HUES64 (cell line): ENCODE results near the gene TMEM120B.
"Not testable (repeated sequence)": the region's sequence is repeated elsewhere in the genome, so short reads cannot be mapped to it uniquely, and the experiment has no call there.

Experiments
- H3K27ac ChIP-seq: 2 replicates; pipeline ENCODE4 v1.7.0; 2013; ENCODE audit warnings: low read depth, low read length, inconsistent platforms
- H3K27me3 ChIP-seq: 2 replicates; pipeline ENCODE4 v1.6.1; 2013; ENCODE audit warnings: mild to moderate bottlenecking, low read length; ENCODE audit not compliant: insufficient read depth
- H3K36me3 ChIP-seq: 2 replicates; pipeline ENCODE4 v1.6.1; 2013; ENCODE audit warnings: mild to moderate bottlenecking, low read length; ENCODE audit not compliant: insufficient read depth
- H3K4me1 ChIP-seq: 2 replicates; pipeline ENCODE4 v1.6.1; 2013; ENCODE audit warnings: mild to moderate bottlenecking, low read length, moderate library complexity; ENCODE audit not compliant: insufficient read depth
- H3K4me3 ChIP-seq: 2 replicates; pipeline ENCODE4 v1.5.1; 2013; ENCODE audit warnings: mild to moderate bottlenecking, low read length, moderate library complexity
- H3K9ac ChIP-seq: 2 replicates; pipeline ENCODE4 v1.6.1; 2013; ENCODE audit warnings: mild to moderate bottlenecking, low read depth, low read length
- H3K9me3 ChIP-seq: 2 replicates; pipeline ENCODE4 v1.6.1; 2013; ENCODE audit warnings: low read depth, low read length; ENCODE audit not compliant: insufficient read depth
- WGBS: fragments of 150-250, 120-280 bp; methylation state at CpG from one replicate; pipeline ENCODE4 v1.1.7; 2013; ENCODE audit warnings: missing lambda C conversion rate; 5-methylcytosine and 5-hydroxymethylcytosine counted together

TMEM120B gene

DNA sequence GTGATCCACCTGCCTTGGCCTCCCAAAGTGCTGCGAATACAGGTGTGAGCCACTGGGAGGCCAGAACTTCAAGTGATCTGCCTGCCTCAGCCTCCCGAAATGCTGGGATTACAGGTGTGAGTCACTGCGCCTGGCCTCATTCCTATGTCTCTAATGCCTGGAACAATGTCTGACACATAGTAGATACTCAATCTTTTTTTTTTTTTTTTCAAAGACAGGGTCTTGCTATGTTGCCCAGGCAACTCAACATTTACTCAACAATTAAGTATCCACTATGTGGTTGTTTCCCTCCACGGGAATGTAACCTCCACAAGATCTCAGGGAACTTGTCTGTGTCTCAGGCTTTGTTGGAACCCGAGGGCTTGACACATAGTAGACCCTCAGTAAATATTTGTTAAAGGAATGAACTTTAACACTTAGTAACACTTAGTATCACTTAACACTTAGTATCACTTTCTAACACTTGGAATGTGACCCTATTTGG, 3.0 kb upstream of the TMEM120B start:
- Histone ChIP-seq H3K4me1 (peaks cover 9% of the 10 kb centered on the region), H3K9ac (no peak overlapping the region), H3K27ac (peak overlapping the region; percentile 43; the same call in 1 of the 2 replicates), H3K27me3 (no peaks in the 10 kb centered on the region), H3K36me3 (no peaks in the 10 kb centered on the region), H3K9me3 (no peaks in the 10 kb centered on the region; the same call in 1 of the 2 replicates), H3K4me3 (no peak overlapping the region)
- WGBS, result 82% methylated on average over 5 of the region's 5 CpGs

DNA sequence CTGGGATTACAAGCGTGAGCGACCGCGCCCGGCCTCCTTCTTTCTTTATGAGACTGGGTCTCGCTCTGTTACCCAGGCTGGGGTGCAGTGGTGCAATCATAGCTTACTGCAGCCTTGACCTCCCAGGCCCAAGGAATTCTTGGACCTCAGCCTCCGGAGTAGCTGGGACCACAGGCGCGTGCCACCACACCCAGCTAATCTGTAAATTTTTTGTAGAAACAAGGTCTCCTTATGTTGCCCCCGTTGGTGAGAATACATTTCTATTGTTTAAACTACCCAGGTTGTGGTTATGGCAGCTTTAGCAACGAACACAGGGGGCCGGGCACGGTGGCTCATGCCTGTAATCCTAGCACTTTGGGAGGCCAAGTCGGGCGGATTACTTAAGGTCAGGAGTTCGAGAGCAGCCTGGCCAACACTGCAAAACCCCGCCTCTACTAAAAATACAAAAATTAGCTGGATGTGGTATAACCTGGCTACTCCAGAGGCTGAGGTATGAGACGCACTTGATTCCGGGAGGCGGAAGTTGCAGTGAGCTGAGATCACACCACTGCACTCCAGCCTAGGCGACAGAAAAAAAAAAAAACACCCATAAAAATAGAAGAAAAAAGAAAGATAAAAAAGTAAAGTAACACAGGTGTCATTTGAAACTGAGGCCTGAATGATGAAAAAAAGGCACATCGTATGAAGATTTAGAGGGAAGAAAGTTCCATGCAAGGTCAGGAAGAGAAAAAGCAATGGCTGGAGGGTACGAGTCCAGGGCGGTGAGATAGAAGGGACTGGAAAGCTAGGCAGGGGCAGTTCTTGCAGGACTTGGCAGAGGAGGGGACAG, 977 bp upstream of the TMEM120B start:
- no peak overlapping the region for H3K27ac ChIP-seq
- 88% methylated on average over 23 of the region's 24 CpGs for WGBS

DNA sequence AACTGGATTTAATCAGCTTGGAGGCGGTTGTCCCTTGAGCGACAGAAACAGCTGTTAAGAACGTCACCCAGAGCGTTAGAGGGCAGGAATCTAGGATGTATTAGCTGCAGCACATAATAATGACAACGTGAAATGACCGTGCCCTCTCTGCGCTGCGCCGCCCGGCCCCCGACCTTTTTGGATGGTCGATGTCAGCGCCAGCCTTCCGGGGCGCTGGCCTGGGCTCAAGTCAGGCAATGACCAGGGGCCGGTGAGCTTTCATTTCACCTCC, 427 bp upstream of the TMEM120B start:
- H3K27ac ChIP-seq, result peak overlapping the region; percentile 23; the same call in 1 of the 2 replicates
- 3% methylated on average over 16 of the region's 16 CpGs for WGBS
- H3K9ac ChIP-seq, result peak overlapping the region; percentile 66

More for the DNA sequence above, 977 bp upstream of the TMEM120B start:
- Histone ChIP-seq H3K4me1 (peaks cover 9% of the 10 kb centered on the region), H3K4me3 (peak overlapping the region; percentile 99), H3K9me3 (no peaks in the 10 kb centered on the region), H3K36me3 (no peaks in the 10 kb centered on the region), H3K9ac (peak overlapping the region; percentile 66), H3K27me3 (no peaks in the 10 kb centered on the region)

DNA sequence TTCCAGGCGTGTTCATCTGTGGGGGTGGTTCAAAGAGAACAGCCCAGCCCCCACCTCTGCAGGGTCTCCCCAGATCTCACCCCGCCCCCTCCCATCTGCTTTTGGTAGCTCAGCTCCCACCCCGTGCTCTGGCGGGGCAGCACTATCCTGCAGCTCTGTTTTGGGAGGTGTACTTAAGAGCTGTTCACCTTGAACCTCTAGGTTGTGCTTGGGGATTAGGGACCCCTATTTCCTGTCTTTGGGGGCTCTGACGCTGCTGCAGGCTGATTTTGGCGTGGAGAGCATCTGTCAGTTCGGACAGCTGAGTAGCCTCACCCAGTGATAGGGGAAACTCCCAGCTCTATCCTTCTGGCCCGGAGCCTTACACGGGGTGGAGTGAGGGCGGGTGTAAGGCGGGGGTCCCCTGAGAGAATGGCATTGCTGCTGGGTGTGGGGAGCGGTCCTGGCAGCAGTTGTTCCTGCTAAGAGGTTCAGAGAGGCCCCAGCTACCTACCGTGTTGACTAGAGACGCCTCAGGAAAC, 765 bp downstream of the TMEM120B start:
- WGBS, result 19% methylated on average over 14 of the region's 14 CpGs
- Histone ChIP-seq H3K27ac (no peak overlapping the region), H3K4me3 (peak overlapping the region; percentile 99), H3K36me3 (no peaks in the 10 kb centered on the region), H3K9me3 (no peaks in the 10 kb centered on the region), H3K9ac (peak overlapping the region; percentile 68), H3K27me3 (no peaks in the 10 kb centered on the region), H3K4me1 (peaks cover 18% of the 10 kb centered on the region)

More for the DNA sequence above, 427 bp upstream of the TMEM120B start:
- peak overlapping the region; percentile 99 for H3K4me3 ChIP-seq
- no peaks in the 10 kb centered on the region for H3K36me3 ChIP-seq
- no peaks in the 10 kb centered on the region for H3K27me3 ChIP-seq
- peaks cover 15% of the 10 kb centered on the region for H3K4me1 ChIP-seq
- no peaks in the 10 kb centered on the region for H3K9me3 ChIP-seq

DNA sequence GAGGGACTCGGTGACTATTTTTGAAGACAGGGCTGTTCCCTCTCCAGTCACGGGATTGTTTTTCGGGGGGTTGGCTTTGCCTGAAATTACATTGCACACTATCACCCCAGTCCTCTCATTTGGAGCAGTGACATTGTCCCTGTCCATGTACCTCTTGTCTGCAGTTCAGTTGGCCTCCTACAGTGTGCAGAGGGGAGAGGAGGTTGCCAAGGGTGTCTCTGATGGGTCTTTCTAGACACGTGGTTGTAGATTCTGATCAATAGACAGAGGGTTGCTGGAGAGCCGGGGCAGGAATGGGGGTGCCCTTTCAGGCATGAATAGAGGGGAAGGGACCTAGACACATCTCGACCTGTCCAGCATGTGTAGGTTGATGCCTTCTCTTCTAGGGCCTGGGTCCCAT, 1.2 kb downstream of the TMEM120B start:
- peaks cover 18% of the 10 kb centered on the region for H3K4me1 ChIP-seq
- no peak overlapping the region for H3K9ac ChIP-seq
- H3K36me3 ChIP-seq, result no peaks in the 10 kb centered on the region
- WGBS, result 76% methylated on average over 6 of the region's 6 CpGs
- H3K9me3 ChIP-seq, result no peaks in the 10 kb centered on the region
- H3K4me3 ChIP-seq, result peak overlapping the region; percentile 99
- no peak overlapping the region for H3K27ac ChIP-seq
- no peaks in the 10 kb centered on the region for H3K27me3 ChIP-seq

DNA sequence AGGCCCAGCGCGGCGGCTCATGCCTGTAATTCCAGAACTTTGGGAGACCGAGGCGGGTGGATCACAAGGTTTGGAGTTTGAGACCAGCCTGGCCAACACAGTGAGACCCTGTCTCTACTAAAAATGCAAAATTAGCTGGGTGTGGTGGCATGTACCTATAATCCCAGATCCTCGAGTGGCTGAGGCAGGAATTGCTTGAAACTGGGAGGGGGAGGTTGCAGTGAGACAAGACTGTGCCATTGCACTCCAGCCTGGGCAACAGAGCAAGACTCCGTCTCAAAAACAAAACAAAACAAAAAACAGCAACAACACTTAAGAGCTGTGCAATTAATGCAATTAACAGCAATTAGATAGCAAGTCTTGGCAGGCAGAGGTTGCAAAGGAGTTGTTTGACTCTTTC, 2.5 kb downstream of the TMEM120B start:
- not testable (repeated sequence) for H3K27ac ChIP-seq, H3K9me3 ChIP-seq, H3K27me3 ChIP-seq, H3K4me3 ChIP-seq, H3K9ac ChIP-seq, H3K36me3 ChIP-seq
- WGBS, result 94% methylated on average over 7 of the region's 7 CpGs
- H3K4me1 ChIP-seq, result peaks cover 18% of the 10 kb centered on the region

DNA sequence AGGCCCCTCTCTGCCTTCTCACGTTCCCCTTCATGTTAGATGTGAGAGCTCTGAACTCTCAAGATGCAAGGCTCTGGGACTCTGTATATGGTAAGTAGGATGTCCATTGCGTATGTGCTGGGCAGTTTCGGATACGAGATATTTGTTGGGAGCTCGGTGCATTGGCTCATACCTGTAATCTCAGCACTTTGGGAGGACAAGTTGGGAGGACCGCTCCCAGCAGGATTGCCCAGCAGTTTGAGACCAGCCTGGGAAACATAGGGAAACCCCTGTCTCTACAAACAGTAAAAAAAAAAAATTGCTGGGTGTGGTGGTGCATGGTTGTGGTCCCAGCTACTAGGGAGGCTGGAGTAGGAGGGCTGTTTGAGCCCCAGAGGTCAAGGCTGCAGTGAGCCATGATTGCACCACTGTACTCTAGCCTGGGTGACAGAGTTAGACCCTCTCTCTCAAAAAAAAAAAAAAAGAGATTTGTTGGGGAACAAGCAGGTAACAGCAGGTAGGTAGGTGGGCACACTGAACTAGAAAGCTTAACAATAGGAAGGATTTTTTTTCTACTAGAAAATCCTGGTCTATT, 3.4 kb downstream of the TMEM120B start:
- WGBS, result 79% methylated on average over 6 of the region's 6 CpGs
- Histone ChIP-seq H3K27me3 (no peaks in the 10 kb centered on the region), H3K36me3 (peaks cover 4% of the 10 kb centered on the region; the same call in 1 of the 2 replicates), H3K4me1 (peaks cover 18% of the 10 kb centered on the region), H3K9me3 (no peaks in the 10 kb centered on the region), H3K9ac (no peak overlapping the region; the same call in 1 of the 2 replicates), H3K4me3 (no peak overlapping the region), H3K27ac (no peak overlapping the region)

DNA sequence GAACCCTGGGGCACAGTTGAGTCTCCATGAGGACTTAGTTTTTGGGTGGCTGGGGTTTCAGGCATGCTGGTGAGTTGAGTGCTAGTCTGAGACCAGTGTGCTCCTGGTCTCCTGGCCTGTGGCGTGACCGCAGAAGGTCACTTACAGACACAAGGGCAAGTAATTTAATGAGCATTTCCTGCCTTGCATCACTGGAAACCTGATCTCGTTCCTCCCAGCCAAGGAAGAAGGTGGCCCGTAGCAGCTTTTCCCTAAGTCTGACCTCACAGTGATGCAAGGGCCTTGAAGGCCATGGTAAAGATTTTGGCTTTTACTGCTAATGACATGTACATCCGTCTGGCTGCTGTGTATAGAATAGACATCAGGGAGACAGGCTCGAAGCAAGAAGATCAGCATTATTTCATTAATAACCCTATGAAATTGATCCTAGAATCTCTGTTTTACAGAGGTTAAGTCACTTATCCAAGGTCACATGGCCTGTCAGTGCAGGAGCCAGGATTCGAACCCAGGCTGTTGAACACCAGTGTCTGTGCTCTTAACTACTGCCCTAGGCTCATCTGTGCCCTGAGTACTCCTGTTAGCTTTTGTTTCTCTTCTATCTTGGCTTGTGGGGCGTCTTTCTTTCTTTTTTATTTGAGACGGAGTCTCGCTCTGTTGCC, 4.6 kb downstream of the TMEM120B start:
- Histone ChIP-seq H3K36me3 (peaks cover 4% of the 10 kb centered on the region; the same call in 1 of the 2 replicates), H3K4me1 (peaks cover 14% of the 10 kb centered on the region), H3K4me3 (no peak overlapping the region), H3K9ac (no peak overlapping the region), H3K27ac (peak overlapping the region; percentile 64), H3K9me3 (no peaks in the 10 kb centered on the region), H3K27me3 (no peaks in the 10 kb centered on the region)
- 83% methylated on average over 10 of the region's 10 CpGs for WGBS

DNA sequence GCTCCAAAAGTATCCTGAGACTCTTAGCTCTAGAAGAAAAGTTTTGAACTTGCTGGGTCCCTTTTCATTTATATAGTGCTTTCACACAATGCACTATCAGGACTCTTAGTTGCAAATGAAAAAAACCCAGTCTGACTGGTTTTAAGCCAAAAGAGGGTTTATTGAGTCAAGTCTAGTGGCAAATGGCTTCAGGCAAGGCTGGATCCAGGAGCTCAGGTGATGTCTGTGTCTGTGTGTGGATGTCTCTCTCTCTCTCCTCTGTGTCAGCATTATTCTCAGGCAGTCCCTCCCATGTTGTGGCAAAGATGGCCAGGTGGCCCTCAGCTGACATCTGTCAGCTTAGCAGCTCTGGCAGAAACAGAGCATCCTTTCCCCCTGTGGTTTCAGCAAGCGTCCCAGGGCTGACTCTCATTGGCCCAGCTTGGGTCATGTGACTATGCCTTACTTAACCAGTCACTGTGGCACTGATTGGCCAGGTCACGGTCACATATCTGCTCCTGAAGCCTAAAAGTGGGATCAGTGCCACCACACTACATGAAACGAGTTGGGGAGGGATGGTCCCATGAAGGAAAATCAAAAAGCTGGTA, 6.2 kb downstream of the TMEM120B start:
- no peaks in the 10 kb centered on the region for H3K9me3 ChIP-seq
- H3K27me3 ChIP-seq, result no peaks in the 10 kb centered on the region
- H3K36me3 ChIP-seq, result peaks cover 8% of the 10 kb centered on the region; the same call in 1 of the 2 replicates
- peaks cover 10% of the 10 kb centered on the region for H3K4me1 ChIP-seq
- H3K27ac ChIP-seq, result no peak overlapping the region
- H3K9ac ChIP-seq, result no peak overlapping the region
- WGBS, result 88% methylated on average over 3 of the region's 3 CpGs
- no peak overlapping the region for H3K4me3 ChIP-seq

DNA sequence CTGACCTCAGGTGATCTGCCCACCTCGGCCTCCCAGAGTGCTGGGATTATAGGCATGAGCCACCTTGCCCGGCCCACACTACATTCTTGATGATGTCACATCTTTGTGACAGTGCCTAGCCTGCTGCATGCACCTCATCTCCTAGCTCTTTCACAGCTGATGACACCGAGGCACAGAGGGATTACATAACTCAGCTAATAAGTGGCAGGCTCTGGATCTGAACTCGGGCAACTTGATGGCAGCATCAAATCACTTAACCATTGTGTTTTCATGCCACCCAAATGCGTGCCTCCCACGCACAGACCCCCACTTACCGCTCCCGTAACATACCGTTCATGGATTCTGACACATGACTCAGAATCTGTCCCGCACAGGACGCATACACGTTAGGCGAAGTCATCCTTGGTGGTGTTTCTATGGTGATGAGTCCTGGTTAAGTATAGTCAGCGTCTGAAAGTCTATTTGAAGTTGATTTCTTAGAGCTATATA, 7.4 kb downstream of the TMEM120B start:
- H3K9me3 ChIP-seq, result no peaks in the 10 kb centered on the region
- no peaks in the 10 kb centered on the region for H3K27me3 ChIP-seq
- H3K9ac ChIP-seq, result no peak overlapping the region
- 84% methylated on average over 14 of the region's 14 CpGs for WGBS
- peaks cover 9% of the 10 kb centered on the region for H3K4me1 ChIP-seq
- H3K4me3 ChIP-seq, result no peak overlapping the region
- no peak overlapping the region for H3K27ac ChIP-seq
- peaks cover 13% of the 10 kb centered on the region; the same call in 1 of the 2 replicates for H3K36me3 ChIP-seq
